Measurements from ENCODE around the gene TACC2.

- no peak for TF ChIP-seq CTCF (conservative IDR thresholded peaks at IDR 0.05; ENCODE audit: low read depth in 2 of 2)
- no peak for TF ChIP-seq EZH2 (IDR thresholded peaks at IDR 0.05; ENCODE audit: low read depth, unreplicated experiment)
- TF ChIP-seq REST (IDR thresholded peaks at IDR 0.05; ENCODE audit: unreplicated experiment), result no peak
- TF ChIP-seq STAT1 (IDR thresholded peaks at IDR 0.05; ENCODE audit: unreplicated experiment), result no peak
- no peak for TF ChIP-seq EZH2phosphoT487 (IDR thresholded peaks at IDR 0.05; ENCODE audit: unreplicated experiment)
- no peak for TF ChIP-seq JUNB (IDR thresholded peaks at IDR 0.05; ENCODE audit: unreplicated experiment)
- no peak for TF ChIP-seq POLR2AphosphoS5 (IDR thresholded peaks at IDR 0.05; ENCODE audit: low read depth)
- TF ChIP-seq CREB1 (CRISPR knock-in tag; IDR thresholded peaks at IDR 0.05; ENCODE audit: low read depth), result no peak
- TF ChIP-seq ZNF331 (CRISPR knock-in tag; IDR thresholded peaks at IDR 0.05; ENCODE audit: low read depth), result no peak
These were observed 39.9 kb upstream of the TACC2 start for GRCh38 chr10:121949049-121949448.
